BLaER1 treated with 17β-estradiol and CSF1 and Interleukin-3, amounts not matched to agents 10 nM and 100 nM (cell line): Measurements from ENCODE around the gene TCF4.

Experiments
- H3K27ac ChIP-seq, 11 experiments: shearing (Covaris generic); formaldehyde crosslinking; 2 replicates each; pipeline ENCODE4 v1.8.1; 2022
- H3K27me3 ChIP-seq, 11 experiments: shearing (Covaris generic); formaldehyde crosslinking; 2 replicates each; pipeline ENCODE4 v1.8.1; 2022
- H3K36me3 ChIP-seq, 11 experiments: shearing (Covaris generic); formaldehyde crosslinking; 2 replicates each; pipeline ENCODE4 v1.8.1; 2022
- H3K4me1 ChIP-seq, 10 experiments: shearing (Covaris generic); formaldehyde crosslinking; 2 replicates each; pipeline ENCODE4 v1.8.1; 2022
- H3K4me2 ChIP-seq, 11 experiments: shearing (Covaris generic); formaldehyde crosslinking; 2 replicates each; pipeline ENCODE4 v1.8.1; 2022
- H3K4me3 ChIP-seq, 10 experiments: shearing (Covaris generic); formaldehyde crosslinking; 2 replicates each; pipeline ENCODE4 v1.8.1; 2022
- H3K9ac ChIP-seq, 11 experiments: shearing (Covaris generic); formaldehyde crosslinking; 2 replicates each; pipeline ENCODE4 v1.8.1; 2022
- H3K9me3 ChIP-seq, 11 experiments: shearing (Covaris generic); formaldehyde crosslinking; replicated peaks in 1 of 11; 2 replicates each; pipeline ENCODE4 v1.8.1; 2022
- H4K20me1 ChIP-seq, 11 experiments: shearing (Covaris generic); formaldehyde crosslinking; 2 replicates each; pipeline ENCODE4 v1.8.1; 2022
- Cebpa-rat ChIP-seq, 11 experiments: shearing (Covaris generic); IDR thresholded peaks; 2 replicates each; pipeline ENCODE4 v1.8.1; 2022

TCF4 gene

DNA sequence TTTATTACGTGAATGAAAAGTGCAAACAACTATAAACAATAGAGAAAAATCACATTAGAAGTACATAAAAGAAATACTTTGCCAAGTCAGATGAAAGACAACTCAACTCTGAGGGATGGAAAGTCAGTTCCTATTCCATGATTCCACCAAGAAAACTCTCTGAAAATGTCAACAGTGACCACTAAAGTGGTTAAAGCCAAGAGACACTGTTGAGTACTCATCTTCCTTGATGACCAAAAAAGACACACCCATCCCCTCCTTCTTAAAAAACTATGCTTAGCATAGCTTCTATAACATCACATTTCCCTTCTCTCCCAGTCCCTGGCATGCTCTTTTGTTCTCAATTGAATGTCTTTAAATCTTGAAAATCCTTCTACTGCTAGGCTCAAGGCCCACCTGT is 160.0 kb downstream of the TCF4 start:
- Histone ChIP-seq H3K4me1 (peaks cover 10 to 83% (median 60%) of the 10 kb centered on the region in 10 experiments), H3K27ac (no peak overlapping the region), H3K4me3 (no peak overlapping the region), H4K20me1 (peaks cover 0 to 55% (median 7%) of the 10 kb centered on the region in 11 experiments; a peak in 9 of 22 replicates), H3K9ac (no peak overlapping the region), H3K9me3 (peaks cover 0 to 31% (median 16%) of the 10 kb centered on the region in 11 experiments; a peak in 9 of 22 replicates), H3K4me2 (peak overlapping the region in 2 of 11 experiments; percentile 22 to 97; a peak in 2 of 22 replicates), H3K27me3 (no peaks in the 10 kb centered on the region), H3K36me3 (peaks cover 0 to 52% (median 31%) of the 10 kb centered on the region in 11 experiments; a peak in 14 of 22 replicates)
- TF ChIP-seq Cebpa-rat (IDR thresholded peaks at IDR 0.05): no peak

DNA sequence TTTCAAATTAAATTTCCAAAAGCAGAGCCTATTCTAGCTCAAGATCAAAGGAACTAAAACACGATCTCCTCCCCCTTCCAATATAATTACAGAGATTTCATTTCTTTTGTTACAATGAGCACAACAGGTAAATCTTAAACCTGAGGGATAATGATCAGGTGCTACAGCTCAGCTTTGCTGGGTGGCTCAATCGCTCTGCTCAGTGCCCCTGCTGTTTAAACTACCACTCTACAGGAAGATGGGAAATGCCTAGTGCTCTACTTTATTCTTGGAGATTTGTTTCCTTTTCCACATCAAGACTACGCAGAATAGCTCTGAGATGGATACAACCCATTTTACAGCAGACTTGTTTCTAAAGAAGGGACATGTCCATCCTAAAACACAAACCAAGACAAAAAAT is 162.3 kb downstream of the TCF4 start:
- Histone ChIP-seq H3K4me1 (peaks cover 31 to 81% (median 58%) of the 10 kb centered on the region in 10 experiments), H3K27ac (peak overlapping the region in 3 of 11 experiments; percentile 9 to 91 (median 82); a peak in 4 of 22 replicates)

GRCh38 chr18:55422456-55423180 is 165.4 kb downstream of the TCF4 start:
- peaks cover 62 to 98% (median 75%) of the 10 kb centered on the region in 10 experiments for H3K4me1 ChIP-seq
- no peaks in the 10 kb centered on the region for H3K9me3 ChIP-seq
- H3K9ac ChIP-seq: peak overlapping the region; percentile 69 to 86 (median 78)
- no peak for TF ChIP-seq Cebpa-rat (IDR thresholded peaks at IDR 0.05)
- peak overlapping the region; percentile 60 to 91 (median 81) for H3K27ac ChIP-seq
- peaks cover 0 to 5% (median 0%) of the 10 kb centered on the region in 11 experiments; a peak in 2 of 22 replicates for H3K36me3 ChIP-seq
- peak overlapping the region; percentile 52 to 70 (median 62) for H3K4me3 ChIP-seq
- H3K27me3 ChIP-seq: no peaks in the 10 kb centered on the region
- H4K20me1 ChIP-seq: peaks cover 0 to 48% (median 7%) of the 10 kb centered on the region in 11 experiments; a peak in 11 of 22 replicates
- peak overlapping the region; percentile 81 to 99 (median 95) for H3K4me2 ChIP-seq

More for the DNA sequence above, 162.3 kb downstream of the TCF4 start:
- no peak for TF ChIP-seq Cebpa-rat (IDR thresholded peaks at IDR 0.05)
- peaks cover 0 to 22% (median 4%) of the 10 kb centered on the region in 11 experiments; a peak in 7 of 22 replicates for H3K9me3 ChIP-seq
- 0 out of 22 replicates have a peak overlapping the region, but pooled peaks of 1 of the 11 experiments have one; percentile 9 for H3K9ac ChIP-seq
- peak overlapping the region in 8 of 11 experiments; percentile 47 to 99 (median 94); a peak in 16 of 22 replicates for H3K4me2 ChIP-seq
- H3K36me3 ChIP-seq: peaks cover 0 to 31% (median 20%) of the 10 kb centered on the region in 11 experiments; a peak in 12 of 22 replicates
- peaks cover 0 to 41% (median 7%) of the 10 kb centered on the region in 11 experiments; a peak in 8 of 22 replicates for H4K20me1 ChIP-seq
- H3K27me3 ChIP-seq: no peaks in the 10 kb centered on the region
- no peak overlapping the region for H3K4me3 ChIP-seq

DNA sequence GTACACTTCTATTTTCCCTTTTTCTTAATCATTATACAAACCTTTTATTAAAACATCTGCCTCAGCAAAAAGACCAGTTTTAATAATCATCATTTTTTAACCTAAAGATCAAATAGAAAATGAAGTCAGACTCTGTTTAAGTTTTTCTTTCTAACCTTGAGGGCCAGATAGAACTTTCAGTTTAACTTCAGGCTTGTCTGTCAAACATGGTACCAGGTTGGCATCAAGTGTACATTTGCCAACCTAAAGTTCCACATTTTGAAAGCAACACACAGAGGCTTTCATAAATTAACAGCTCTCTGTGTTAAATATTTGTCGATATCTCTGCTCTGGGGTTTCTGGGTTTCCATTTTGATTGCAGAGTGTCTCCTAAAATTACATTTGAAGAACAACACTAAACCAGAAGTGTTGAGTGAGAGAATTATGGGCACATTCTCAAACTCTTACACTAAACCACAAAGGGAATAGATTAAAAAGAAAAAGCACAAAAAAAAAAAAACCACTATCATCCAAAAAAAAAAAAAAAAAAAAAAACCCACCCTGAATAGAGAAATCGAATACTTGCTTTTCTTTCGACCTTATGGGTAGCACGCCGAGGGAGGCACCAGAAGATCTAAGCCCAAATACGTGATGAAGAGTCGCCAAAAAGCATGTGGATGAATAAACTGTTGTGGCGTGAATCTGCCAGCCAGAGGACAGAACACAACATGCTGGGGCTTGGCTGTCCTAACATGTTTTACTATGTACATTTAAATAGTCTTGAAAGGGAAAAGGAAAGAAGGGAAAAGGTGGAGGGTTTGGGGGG is 166.2 kb downstream of the TCF4 start:
- H3K4me2 ChIP-seq: peak overlapping the region; percentile 81 to 99 (median 95)
- peak overlapping the region; percentile 52 to 70 (median 62) for H3K4me3 ChIP-seq
- peak overlapping the region; percentile 60 to 91 (median 81) for H3K27ac ChIP-seq
- TF ChIP-seq Cebpa-rat (IDR thresholded peaks at IDR 0.05): no peak
- H3K9me3 ChIP-seq: no peaks in the 10 kb centered on the region
- H3K9ac ChIP-seq: peak overlapping the region; percentile 69 to 86 (median 78)
- no peaks in the 10 kb centered on the region for H3K27me3 ChIP-seq
- H4K20me1 ChIP-seq: peaks cover 0 to 46% (median 5%) of the 10 kb centered on the region in 11 experiments; a peak in 10 of 22 replicates
- H3K36me3 ChIP-seq: peaks cover 0 to under 1% (median 0%) of the 10 kb centered on the region in 11 experiments; a peak in 2 of 22 replicates
- H3K4me1 ChIP-seq: peaks cover 69 to 100% (median 83%) of the 10 kb centered on the region in 10 experiments

DNA sequence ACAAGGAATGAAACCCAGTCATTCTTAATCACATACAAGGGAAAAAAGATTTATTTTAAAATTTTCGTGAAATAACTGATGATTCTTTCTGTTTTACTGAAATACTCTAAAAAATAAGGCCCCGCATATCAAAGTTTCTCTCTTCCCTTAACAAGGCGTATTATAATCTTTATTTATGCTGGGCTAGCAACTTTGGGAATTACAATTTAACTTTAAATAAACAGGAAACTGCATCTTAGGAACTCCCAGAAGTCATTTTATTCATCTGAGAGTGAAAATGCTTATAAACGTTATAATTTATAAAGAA is 166.7 kb downstream of the TCF4 start:
- Histone ChIP-seq H3K36me3 (peaks cover 0 to 4% (median 0%) of the 10 kb centered on the region in 11 experiments; a peak in 2 of 22 replicates), H3K9ac (peak overlapping the region; percentile 69 to 86 (median 78)), H4K20me1 (peaks cover 0 to 43% (median 9%) of the 10 kb centered on the region in 11 experiments; a peak in 10 of 22 replicates), H3K4me3 (peak overlapping the region; percentile 37 to 70 (median 62); a peak in 18 of 20 replicates), H3K4me2 (peak overlapping the region; percentile 81 to 99 (median 95)), H3K27ac (peak overlapping the region; percentile 60 to 91 (median 81)), H3K27me3 (no peaks in the 10 kb centered on the region), H3K4me1 (peaks cover 69 to 100% (median 87%) of the 10 kb centered on the region in 10 experiments), H3K9me3 (no peaks in the 10 kb centered on the region)
- TF ChIP-seq Cebpa-rat (IDR thresholded peaks at IDR 0.05): no peak

- TF ChIP-seq Cebpa-rat (IDR thresholded peaks at IDR 0.05): no peak
- no peaks in the 10 kb centered on the region for H3K9me3 ChIP-seq
- H3K4me2 ChIP-seq: peak overlapping the region; percentile 81 to 99 (median 95)
- peaks cover 69 to 100% (median 89%) of the 10 kb centered on the region in 10 experiments for H3K4me1 ChIP-seq
- peak overlapping the region; percentile 60 to 91 (median 81); a peak in 21 of 22 replicates for H3K27ac ChIP-seq
- H3K4me3 ChIP-seq: peak overlapping the region; percentile 37 to 70 (median 62); a peak in 19 of 20 replicates
- H3K9ac ChIP-seq: peak overlapping the region; percentile 69 to 86 (median 78)
- peaks cover 0 to 43% (median 9%) of the 10 kb centered on the region in 11 experiments; a peak in 9 of 22 replicates for H4K20me1 ChIP-seq
- peaks cover 0 to 4% (median 0%) of the 10 kb centered on the region in 11 experiments; a peak in 2 of 22 replicates for H3K36me3 ChIP-seq
- no peaks in the 10 kb centered on the region for H3K27me3 ChIP-seq
These were observed 167.2 kb downstream of the TCF4 start for GRCh38 chr18:55420665-55421307.

- H3K27me3 ChIP-seq: no peaks in the 10 kb centered on the region
- no peaks in the 10 kb centered on the region for H3K9me3 ChIP-seq
- peak overlapping the region; percentile 69 to 86 (median 78); a peak in 21 of 22 replicates for H3K9ac ChIP-seq
- H3K27ac ChIP-seq: peak overlapping the region; percentile 60 to 91 (median 81); a peak in 21 of 22 replicates
- peaks cover 0 to 36% (median 8%) of the 10 kb centered on the region in 11 experiments; a peak in 9 of 22 replicates for H4K20me1 ChIP-seq
- peaks cover 68 to 100% (median 88%) of the 10 kb centered on the region in 10 experiments for H3K4me1 ChIP-seq
- peaks cover 0 to 4% (median 0%) of the 10 kb centered on the region in 11 experiments; a peak in 2 of 22 replicates for H3K36me3 ChIP-seq
- H3K4me2 ChIP-seq: peak overlapping the region; percentile 81 to 99 (median 95)
- H3K4me3 ChIP-seq: peak overlapping the region; percentile 37 to 70 (median 62); a peak in 19 of 20 replicates
- TF ChIP-seq Cebpa-rat (IDR thresholded peaks at IDR 0.05): no peak
These were observed 167.9 kb downstream of the TCF4 start for GRCh38 chr18:55419947-55420664.
